GM18951 (cell line): ENCODE data around the gene TNNC1.

ENCODE experiments used
- POLR2A ChIP-seq: IDR thresholded peaks from 4 replicates; pipeline ENCODE4 v1.6.1; 2011; ENCODE audit warnings: mild to moderate bottlenecking; ENCODE audit not compliant: insufficient read length, insufficient read depth; ENCODE audit errors: extremely low read depth
- in situ Hi-C: fragments of 300-500 bp; cut with MboI; formaldehyde crosslinking; loops from one replicate; pipeline ENCODE4 v1.12.0; 2022; ENCODE audit warnings: low sequenced_read_pairs, mixed read lengths, inconsistent platforms; ENCODE audit not compliant: unreplicated experiment

Gene TNNC1

DNA sequence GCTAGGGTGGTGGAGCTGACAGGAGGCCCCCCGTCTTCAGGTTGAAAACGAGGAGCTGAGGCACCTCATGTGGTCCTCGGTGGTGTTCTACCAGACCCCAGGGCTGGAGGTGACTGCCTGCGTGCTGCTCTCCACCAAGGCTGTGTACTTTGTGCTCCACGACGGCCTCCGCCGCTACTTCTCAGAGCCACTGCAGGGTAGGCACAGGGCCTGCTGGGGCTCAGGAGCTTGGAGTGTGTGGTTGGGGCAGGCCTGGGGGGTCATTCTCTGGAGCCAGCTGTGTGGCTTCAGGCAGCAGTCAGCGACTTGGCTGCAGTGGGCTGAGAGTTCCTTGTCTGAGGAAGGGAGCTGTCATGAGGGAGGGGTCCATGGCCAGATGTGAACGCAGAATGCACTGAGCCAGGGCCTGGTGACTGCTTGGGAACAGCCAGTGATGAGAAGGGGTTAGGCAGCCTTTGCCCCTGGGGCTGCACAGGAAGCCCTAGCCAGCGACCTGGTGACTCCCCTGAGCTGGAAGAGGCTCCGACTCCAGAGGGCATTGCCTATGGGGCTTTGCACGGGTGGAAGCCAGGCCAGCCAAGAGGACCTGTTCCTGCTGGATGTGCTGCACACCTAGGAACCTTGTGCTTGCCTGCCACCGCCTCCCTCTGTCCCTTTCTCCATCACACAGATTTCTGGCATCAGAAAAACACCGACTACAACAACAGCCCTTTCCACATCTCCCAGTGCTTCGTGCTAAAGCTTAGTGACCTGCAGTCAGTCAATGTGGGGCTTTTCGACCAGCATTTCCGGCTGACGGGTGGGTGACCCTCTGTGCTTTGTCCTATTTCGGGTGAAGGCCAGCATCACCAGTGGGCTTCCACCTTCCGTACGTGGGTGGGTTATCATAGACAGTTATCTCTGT, 36.4 kb upstream of the TNNC1 start:
- TF ChIP-seq POLR2A = no peak
- in situ Hi-C loops = no loop called here

DNA sequence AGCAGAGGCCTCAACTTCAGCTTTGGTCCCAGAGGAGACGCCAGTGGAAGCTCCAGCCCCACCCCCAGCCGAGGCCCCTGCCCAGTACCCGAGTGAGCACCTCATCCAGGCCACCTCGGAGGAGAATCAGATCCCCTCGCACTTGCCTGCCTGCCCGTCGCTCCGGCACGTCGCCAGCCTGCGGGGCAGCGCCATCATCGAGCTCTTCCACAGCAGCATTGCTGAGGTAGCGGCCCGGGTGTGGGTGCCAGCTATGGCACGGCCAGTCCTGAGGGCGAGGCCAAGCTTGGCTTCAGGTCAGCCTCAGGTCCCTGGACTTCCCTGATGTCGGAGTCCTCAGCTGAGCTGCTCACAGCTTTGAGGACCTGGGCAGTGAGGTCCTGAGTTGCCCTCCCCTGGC, 35.6 kb upstream of the TNNC1 start:
- in situ Hi-C loops = no loop called here

DNA sequence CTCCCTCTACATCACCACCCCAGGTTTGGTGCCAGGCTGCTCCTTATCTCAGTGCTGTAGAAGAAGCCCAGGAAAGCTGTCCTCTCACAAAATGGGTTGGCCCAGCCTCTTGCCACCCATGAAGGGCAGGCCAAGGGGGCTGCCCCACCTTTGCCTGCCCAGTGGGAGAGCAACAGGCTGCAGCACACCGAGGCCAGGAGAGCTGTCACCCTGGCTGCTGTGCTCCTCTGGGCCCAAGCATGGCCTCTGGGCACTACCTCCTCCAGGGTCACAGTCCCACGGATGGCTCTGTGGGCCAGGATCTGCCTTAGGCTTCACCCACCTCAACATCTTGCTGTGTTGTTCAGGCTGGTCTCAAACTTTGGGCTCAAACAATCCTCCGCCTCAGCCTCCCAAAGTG, 34.9 kb upstream of the TNNC1 start:
- no peak for TF ChIP-seq POLR2A
- in situ Hi-C loops = no loop called here

More for the DNA sequence above, 35.6 kb upstream of the TNNC1 start:
- no peak for TF ChIP-seq POLR2A

DNA sequence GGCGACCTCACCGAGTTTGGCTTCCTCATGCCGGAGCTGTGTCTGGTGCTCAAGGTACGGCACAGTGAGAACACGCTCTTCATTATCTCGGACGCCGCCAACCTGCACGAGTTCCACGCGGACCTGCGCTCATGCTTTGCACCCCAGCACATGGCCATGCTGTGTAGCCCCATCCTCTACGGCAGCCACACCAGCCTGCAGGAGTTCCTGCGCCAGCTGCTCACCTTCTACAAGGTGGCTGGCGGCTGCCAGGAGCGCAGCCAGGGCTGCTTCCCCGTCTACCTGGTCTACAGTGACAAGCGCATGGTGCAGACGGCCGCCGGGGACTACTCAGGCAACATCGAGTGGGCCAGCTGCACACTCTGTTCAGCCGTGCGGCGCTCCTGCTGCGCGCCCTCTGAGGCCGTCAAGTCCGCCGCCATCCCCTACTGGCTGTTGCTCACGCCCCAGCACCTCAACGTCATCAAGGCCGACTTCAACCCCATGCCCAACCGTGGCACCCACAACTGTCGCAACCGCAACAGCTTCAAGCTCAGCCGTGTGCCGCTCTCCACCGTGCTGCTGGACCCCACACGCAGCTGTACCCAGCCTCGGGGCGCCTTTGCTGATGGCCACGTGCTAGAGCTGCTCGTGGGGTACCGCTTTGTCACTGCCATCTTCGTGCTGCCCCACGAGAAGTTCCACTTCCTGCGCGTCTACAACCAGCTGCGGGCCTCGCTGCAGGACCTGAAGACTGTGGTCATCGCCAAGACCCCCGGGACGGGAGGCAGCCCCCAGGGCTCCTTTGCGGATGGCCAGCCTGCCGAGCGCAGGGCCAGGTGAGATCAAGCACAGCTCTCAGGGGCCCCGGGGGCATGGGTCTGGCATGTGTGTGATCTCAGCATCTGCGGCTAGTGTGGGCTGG, 34.2 kb upstream of the TNNC1 start:
- no peak for TF ChIP-seq POLR2A
- in situ Hi-C loops = no loop called here

DNA sequence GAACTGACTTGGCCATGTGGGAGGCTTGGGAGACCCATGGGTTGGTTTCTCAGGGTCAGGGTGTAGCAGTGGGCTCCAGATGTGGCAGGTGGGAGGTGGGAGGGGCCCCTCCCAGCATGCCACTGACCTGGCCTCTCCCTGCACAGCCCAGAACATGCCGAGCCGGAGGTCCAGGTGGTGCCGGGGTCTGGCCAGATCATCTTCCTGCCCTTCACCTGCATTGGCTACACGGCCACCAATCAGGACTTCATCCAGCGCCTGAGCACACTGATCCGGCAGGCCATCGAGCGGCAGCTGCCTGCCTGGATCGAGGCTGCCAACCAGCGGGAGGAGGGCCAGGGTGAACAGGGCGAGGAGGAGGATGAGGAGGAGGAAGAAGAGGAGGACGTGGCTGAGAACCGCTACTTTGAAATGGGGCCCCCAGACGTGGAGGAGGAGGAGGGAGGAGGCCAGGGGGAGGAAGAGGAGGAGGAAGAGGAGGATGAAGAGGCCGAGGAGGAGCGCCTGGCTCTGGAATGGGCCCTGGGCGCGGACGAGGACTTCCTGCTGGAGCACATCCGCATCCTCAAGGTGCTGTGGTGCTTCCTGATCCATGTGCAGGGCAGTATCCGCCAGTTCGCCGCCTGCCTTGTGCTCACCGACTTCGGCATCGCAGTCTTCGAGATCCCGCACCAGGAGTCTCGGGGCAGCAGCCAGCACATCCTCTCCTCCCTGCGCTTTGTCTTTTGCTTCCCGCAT, 33.4 kb upstream of the TNNC1 start:
- TF ChIP-seq POLR2A = no peak
- in situ Hi-C loops = no loop called here

DNA sequence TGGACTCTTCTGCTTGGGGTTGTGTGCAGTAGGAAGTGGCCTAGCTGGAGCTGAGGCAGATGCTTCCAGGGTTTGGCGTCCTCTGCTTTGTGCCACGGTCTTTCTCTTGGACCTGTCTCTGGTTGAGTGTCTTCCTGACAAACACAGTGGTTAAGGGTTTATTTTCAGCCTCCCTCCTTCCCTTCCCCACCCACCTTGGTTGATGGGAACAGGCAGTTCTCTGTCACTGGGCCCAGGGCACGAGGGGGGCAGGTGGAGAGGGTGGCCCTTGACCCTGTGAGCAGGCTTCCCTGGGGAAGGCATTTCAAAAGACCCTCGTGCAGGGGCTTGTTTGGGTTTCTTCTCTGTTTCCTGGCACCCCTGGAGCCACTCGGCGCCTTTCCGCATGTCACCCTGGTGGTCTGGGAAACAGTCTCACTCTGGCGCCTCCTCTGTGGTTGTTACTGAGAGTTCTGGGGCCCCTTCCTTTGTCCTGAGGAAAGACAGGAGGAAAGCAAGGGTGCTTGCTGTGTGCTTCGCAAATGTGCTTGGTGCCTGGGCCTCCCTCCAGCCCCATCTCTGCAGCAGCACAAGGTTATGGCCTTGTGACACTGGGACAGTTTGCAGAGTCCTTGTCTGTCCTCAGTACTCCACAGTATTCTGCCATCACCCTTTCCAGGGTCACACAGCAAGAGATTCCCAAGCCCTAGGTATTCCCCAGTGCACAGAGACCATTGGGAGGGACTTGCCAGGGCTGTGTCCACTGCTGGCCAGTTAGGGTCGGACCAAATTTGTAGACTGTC, 31.0 kb upstream of the TNNC1 start:
- in situ Hi-C loops = no loop called here
- no peak for TF ChIP-seq POLR2A

DNA sequence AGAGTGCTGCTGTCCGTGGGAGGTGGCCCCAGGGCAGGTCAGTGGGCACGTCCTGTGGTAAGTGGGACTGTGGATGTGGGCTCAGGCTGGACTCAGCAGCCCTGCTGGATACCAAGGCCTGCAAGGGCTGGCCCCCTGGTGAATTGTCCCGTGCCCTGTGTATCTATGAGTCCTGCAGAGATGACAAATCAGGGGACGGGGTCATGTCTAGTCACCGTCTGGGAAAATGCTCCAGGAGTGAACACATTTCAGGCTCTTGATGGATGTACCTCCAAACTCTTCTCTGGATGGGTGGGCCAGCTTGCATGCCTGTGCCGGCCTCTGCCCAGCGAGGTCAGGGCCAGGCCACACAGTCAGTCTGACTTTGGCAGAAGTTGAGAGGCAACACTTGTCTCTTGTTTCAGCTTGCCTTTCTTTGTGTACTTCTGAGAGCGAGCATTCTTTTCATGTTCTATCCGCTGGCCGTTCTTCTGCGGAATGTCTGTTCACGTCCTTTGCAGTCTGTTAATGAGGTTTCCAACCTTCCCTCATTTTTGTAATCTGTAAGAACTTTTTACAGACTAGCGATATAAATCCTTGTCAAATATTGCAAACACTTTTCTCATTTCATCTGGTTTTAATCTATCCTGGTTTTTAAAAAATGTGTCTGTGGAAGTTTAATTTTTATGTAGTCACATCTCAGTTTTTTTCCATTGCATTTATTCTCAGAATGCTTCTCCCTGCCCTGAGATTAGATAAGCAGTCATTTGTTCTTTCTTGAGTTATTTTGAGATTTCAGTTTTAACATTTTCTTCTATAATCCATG, 29.9 kb upstream of the TNNC1 start:
- in situ Hi-C loops = no loop called here
- no peak for TF ChIP-seq POLR2A

DNA sequence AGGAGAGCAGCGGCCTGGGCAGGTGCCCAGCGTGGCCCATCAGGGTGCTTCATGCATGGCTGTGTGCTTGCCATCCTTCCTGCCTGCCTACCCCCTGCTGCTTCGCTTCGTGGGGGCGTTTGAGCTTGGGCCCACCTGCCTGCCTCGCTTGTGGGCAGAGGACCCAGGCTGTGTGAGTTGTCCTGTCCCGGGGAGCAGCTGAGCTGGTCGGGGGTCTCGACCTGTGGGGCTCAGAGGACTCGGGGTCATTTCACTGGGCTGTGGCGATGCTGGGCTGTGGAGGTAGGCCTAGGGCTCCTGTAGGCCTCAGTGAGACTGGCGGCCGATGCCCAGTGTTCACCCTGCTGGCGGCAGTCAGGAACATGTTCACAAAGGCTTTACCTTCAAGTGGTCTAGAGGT, 29.2 kb upstream of the TNNC1 start:
- in situ Hi-C loops = no loop called here
- TF ChIP-seq POLR2A = no peak

DNA sequence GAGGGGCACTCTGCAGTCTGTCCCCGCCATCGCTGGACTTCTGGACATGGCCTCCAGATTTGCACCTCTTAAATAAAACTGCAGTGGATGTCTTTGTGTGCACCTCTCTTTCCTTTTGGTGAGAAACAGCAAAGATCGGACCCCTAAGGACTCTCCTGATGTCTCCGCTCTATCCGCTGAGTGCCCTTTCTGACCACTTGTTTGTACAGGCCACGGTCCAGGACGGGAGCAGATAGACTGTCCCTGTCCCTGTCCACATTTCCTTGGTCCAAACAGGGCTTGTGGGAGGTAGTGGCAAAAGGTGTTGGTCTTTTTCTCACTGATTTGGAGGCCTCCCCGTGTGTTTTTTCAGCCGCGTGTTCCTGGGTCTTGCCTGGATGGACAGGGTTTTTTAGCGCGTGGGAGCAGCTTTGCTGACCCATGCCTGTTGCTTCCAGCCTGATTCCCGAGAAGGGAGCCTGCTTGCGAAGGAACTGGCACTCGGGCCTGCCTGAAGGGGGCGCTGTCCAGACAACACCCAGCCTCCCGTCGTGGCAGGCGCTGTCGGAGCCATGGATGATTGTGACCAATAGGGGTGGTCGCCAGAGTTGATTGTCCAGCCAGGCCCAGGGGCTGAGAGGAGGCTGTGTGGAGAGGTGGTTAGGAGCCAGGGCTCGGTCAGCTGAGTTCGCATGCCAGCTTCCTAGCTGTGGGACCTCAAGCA, 28.1 kb upstream of the TNNC1 start:
- in situ Hi-C loops = no loop called here
- TF ChIP-seq POLR2A = no peak

DNA sequence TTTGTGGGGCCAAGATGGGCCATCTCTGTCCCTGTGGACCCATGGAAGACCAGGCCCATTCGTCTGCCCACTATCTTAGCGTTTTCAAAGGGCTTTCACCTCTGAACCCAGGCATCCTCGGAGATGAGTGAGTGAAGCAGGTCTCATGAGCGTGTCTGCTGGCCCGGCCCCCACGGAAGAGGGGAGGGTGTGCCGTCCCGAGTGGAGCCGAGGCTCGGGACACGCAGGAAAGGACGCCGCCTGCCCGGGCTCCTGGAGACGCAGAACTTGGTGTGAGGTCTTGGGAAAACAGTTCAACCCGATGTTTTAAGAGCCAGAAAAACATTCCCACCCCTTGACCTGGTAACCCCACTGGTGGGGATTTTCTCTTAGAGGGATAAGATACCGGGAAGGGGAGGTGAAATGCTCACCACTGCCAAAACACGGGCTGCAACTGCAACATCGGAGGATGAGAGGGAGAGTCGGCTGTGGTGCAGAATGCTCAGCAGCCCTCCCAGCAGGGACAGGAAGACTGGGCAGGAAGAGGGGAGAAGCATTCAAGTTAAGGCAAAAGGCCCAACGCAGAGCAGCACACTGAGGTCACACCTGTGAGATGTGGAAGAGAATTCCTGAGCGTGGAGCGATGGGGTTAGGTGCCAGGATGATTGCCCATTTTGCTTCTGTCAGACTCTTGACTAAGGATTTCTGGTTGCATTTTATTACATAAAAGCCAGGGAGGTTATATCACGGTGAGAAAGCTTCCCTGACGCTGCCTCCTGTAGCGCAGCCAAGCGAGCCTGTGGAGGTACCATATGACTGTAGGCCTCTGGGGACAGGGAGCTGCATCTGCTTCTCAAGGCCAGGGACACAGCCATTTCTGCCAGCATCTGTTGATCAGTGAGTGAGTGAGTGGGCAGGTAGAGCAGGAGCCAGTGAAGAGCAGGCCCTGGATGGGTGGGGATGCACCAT, 27.2 kb upstream of the TNNC1 start:
- in situ Hi-C loops = no loop called here
- TF ChIP-seq POLR2A = no peak
